PC-3 (cell line): ENCODE measurements around the gene SOX12.

Experiments used
- CTCF ChIP-seq: fragments of 300-600 bp; sonication (generic); conservative IDR thresholded peaks from 2 replicates; pipeline ENCODE4 v1.5.1; 2017; ENCODE audit warnings: antibody characterized with exemption, low read depth, mild to moderate bottlenecking, low read length
- EZH2 ChIP-seq: fragments of 300-600 bp; sonication (generic); IDR thresholded peaks from one replicate; pipeline ENCODE4 v1.6.1; 2017; ENCODE audit warnings: antibody characterized with exemption, mild to moderate bottlenecking, low read length; ENCODE audit not compliant: unreplicated experiment
- EZH2phosphoT487 ChIP-seq: fragments of 300-600 bp; sonication (generic); IDR thresholded peaks from 2 replicates; pipeline ENCODE4 v1.6.1; 2018; ENCODE audit warnings: mild to moderate bottlenecking, antibody characterized with exemption, low read length, borderline replicate concordance

DNA sequence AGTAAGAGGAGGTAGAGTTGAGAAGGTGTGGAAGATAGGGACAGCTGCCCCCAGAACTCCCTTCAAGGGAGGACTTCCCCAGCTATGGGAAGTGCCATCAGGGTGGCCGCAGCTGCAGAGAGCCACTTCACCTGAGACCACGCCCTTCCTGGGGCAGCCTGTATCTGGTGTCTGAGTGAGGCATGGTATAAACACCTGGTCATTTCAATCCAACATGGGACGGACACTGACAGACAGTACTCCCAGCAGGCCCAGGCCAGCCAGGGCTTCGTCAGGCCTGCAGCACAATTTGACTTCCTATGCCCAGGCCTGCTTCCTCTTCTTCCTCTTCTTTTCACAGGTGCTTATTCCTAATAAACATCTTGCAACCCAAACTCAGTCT is 4.5 kb downstream of the SOX12 start:
- no peak for TF ChIP-seq CTCF
- no peak for TF ChIP-seq EZH2
- TF ChIP-seq EZH2phosphoT487, result no peak
